ENCODE data around the gene SLC6A7.

The SLC6A7 gene

GRCh38 chr5:150146862-150147601 is 42.8 kb upstream of the SLC6A7 start:
- H3F3A ChIP-seq (ENCODE audit: low read depth): no peaks in the 10 kb centered on the region
- no peaks in the 10 kb centered on the region for H3K79me2 ChIP-seq (ENCODE audit: insufficient read depth, low read length)
- no peaks in the 10 kb centered on the region for H3K36me3 ChIP-seq (ENCODE audit: insufficient read depth, low read length)
- no peaks in the 10 kb centered on the region for H3K27me3 ChIP-seq (ENCODE audit: insufficient read depth, low read length, poor library complexity, severe bottlenecking)
- no peak overlapping the region for H3K4me3 ChIP-seq (ENCODE audit: low read length, poor library complexity, severe bottlenecking)
- H3K4me2 ChIP-seq (ENCODE audit: low read depth, low read length, poor library complexity, severe bottlenecking): no peak overlapping the region
- no peak for TF ChIP-seq EZH2phosphoT487 (IDR thresholded peaks at IDR 0.05; ENCODE audit: borderline replicate concordance)
- TF ChIP-seq CTCF (conservative IDR thresholded peaks at IDR 0.05; ENCODE audit: low read length): no peak
- H3K9me2 ChIP-seq (replicated peaks; ENCODE audit: low read depth, low read length): no peaks in the 10 kb centered on the region
- H3K4me1 ChIP-seq (ENCODE audit: insufficient read depth, low read length, poor library complexity, severe bottlenecking): no peaks in the 10 kb centered on the region
- no peak overlapping the region for H3K9ac ChIP-seq (ENCODE audit: low read depth, low read length, poor library complexity, severe bottlenecking)
- no peaks in the 10 kb centered on the region for H3K9me3 ChIP-seq (ENCODE audit: insufficient read depth, low read depth, low read length)
- no peak overlapping the region for H2AFZ ChIP-seq (ENCODE audit: low read length)
- no peaks in the 10 kb centered on the region for H4K20me1 ChIP-seq (ENCODE audit: insufficient read depth, low read length, poor library complexity, severe bottlenecking)

GRCh38 chr5:150147670-150148069 is 42.2 kb upstream of the SLC6A7 start:
- no peaks in the 10 kb centered on the region for H3K36me3 ChIP-seq (ENCODE audit: insufficient read depth, low read length)
- H2AFZ ChIP-seq (ENCODE audit: low read length): no peak overlapping the region
- no peaks in the 10 kb centered on the region for H3F3A ChIP-seq (ENCODE audit: low read depth)
- H3K4me2 ChIP-seq (ENCODE audit: low read depth, low read length, poor library complexity, severe bottlenecking): no peak overlapping the region
- H3K79me2 ChIP-seq (ENCODE audit: insufficient read depth, low read length): no peaks in the 10 kb centered on the region
- H4K20me1 ChIP-seq (ENCODE audit: insufficient read depth, low read length, poor library complexity, severe bottlenecking): no peaks in the 10 kb centered on the region
- no peaks in the 10 kb centered on the region for H3K9me3 ChIP-seq (ENCODE audit: insufficient read depth, low read depth, low read length)
- no peak overlapping the region for H3K9ac ChIP-seq (ENCODE audit: low read depth, low read length, poor library complexity, severe bottlenecking)
- no peak for TF ChIP-seq EZH2phosphoT487 (IDR thresholded peaks at IDR 0.05; ENCODE audit: borderline replicate concordance)
- no peak for TF ChIP-seq CTCF (conservative IDR thresholded peaks at IDR 0.05; ENCODE audit: low read length)
- no peaks in the 10 kb centered on the region for H3K9me2 ChIP-seq (replicated peaks; ENCODE audit: low read depth, low read length)
- H3K4me1 ChIP-seq (ENCODE audit: insufficient read depth, low read length, poor library complexity, severe bottlenecking): no peaks in the 10 kb centered on the region
- H3K4me3 ChIP-seq (ENCODE audit: low read length, poor library complexity, severe bottlenecking): no peak overlapping the region
- H3K27me3 ChIP-seq (ENCODE audit: insufficient read depth, low read length, poor library complexity, severe bottlenecking): no peaks in the 10 kb centered on the region

- Histone ChIP-seq H3K4me3 (ENCODE audit: low read length, poor library complexity, severe bottlenecking) (no peak overlapping the region), H3K9ac (ENCODE audit: low read depth, low read length, poor library complexity, severe bottlenecking) (no peak overlapping the region), H3F3A (ENCODE audit: low read depth) (no peaks in the 10 kb centered on the region), H3K9me2 (replicated peaks; ENCODE audit: low read depth, low read length) (no peaks in the 10 kb centered on the region), H3K4me1 (ENCODE audit: insufficient read depth, low read length, poor library complexity, severe bottlenecking) (no peaks in the 10 kb centered on the region), H3K36me3 (ENCODE audit: insufficient read depth, low read length) (no peaks in the 10 kb centered on the region), H4K20me1 (ENCODE audit: insufficient read depth, low read length, poor library complexity, severe bottlenecking) (no peaks in the 10 kb centered on the region), H3K9me3 (ENCODE audit: insufficient read depth, low read depth, low read length) (no peaks in the 10 kb centered on the region), H2AFZ (ENCODE audit: low read length) (no peak overlapping the region), H3K27me3 (ENCODE audit: insufficient read depth, low read length, poor library complexity, severe bottlenecking) (no peaks in the 10 kb centered on the region), H3K79me2 (ENCODE audit: insufficient read depth, low read length) (no peaks in the 10 kb centered on the region), H3K4me2 (ENCODE audit: low read depth, low read length, poor library complexity, severe bottlenecking) (no peak overlapping the region)
- TF ChIP-seq CTCF (conservative IDR thresholded peaks at IDR 0.05; ENCODE audit: low read length) (no peak), EZH2phosphoT487 (IDR thresholded peaks at IDR 0.05; ENCODE audit: borderline replicate concordance) (no peak)
Measured at GRCh38 chr5:150148117-150148927, 41.5 kb upstream of the SLC6A7 start.

Data from Loucy (cell line).